ENCODE measurements around the gene MTTP. TPM values are rescaled to one million over a fixed set of nuclear protein-coding genes. Genes with fewer than 3 reads are reported as not detected.

Gene MTTP
- total and polyA plus RNA-seq, 2 experiments from 2014 or later: 0.08 to 0.14 TPM

DNA sequence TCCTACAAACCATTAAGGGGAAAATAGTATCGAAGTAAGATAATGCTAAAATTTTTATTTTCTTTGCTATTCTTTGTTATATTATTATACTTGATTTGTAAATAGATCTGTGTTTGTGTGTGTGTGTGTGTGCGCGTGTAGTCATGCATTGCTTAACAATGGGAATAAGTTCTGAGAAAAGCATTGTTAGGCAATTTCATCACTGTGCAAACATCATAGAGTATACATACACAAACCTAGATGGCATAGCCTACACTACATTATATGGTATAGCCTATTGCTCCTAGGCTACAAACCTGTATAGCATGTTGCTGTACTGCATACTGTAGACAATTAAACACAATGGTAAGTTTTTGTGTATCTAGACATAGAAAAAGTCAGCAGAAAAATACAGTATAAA lies 17.1 kb downstream of the MTTP start:
- Histone ChIP-seq H3K9me2 (ENCODE audit: insufficient read depth) (no peaks in the 10 kb centered on the region), H3K4me1 (ENCODE audit: insufficient read depth) (no peaks in the 10 kb centered on the region), H3K36me3 (ENCODE audit: insufficient read depth) (no peaks in the 10 kb centered on the region), H3K27ac (ENCODE audit: low read depth) (no peak overlapping the region), H3K4me2 (no peak overlapping the region), H3K79me2 (replicated peaks; ENCODE audit: insufficient read depth) (no peaks in the 10 kb centered on the region), H3F3A (replicated peaks; ENCODE audit: low read depth) (no peaks in the 10 kb centered on the region), H4K20me1 (replicated peaks; ENCODE audit: insufficient read depth) (no peaks in the 10 kb centered on the region), H3K27me3 (ENCODE audit: insufficient read depth) (no peaks in the 10 kb centered on the region), H2AFZ (no peak overlapping the region), H3K4me3 (no peak overlapping the region)
- Mint-ChIP-seq H3K4me3 (no peak overlapping the region), H3K36me3 (ENCODE audit: low read depth) (no peaks in the 10 kb centered on the region), H3K27me3 (ENCODE audit: insufficient read depth, low read depth, poor library complexity) (no peaks in the 10 kb centered on the region), H3K27ac (no peak overlapping the region), H3K4me1 (no peaks in the 10 kb centered on the region), H3K9me3 (no peaks in the 10 kb centered on the region)
- TF ChIP-seq EZH2phosphoT487 (IDR thresholded peaks at IDR 0.05; ENCODE audit: unreplicated experiment) (no peak), ZNF331 (CRISPR knock-in tag; IDR thresholded peaks at IDR 0.05; ENCODE audit: low read depth) (no peak), CREB1 (CRISPR knock-in tag; IDR thresholded peaks at IDR 0.05; ENCODE audit: low read depth) (no peak), JUNB (IDR thresholded peaks at IDR 0.05; ENCODE audit: unreplicated experiment) (no peak), ZNF114 (CRISPR knock-in tag; IDR thresholded peaks at IDR 0.05) (no peak), POLR2AphosphoS5 (IDR thresholded peaks at IDR 0.05; ENCODE audit: low read depth) (no peak), EZH2 (IDR thresholded peaks at IDR 0.05; ENCODE audit: low read depth, unreplicated experiment) (no peak), STAT1 (IDR thresholded peaks at IDR 0.05; ENCODE audit: unreplicated experiment) (no peak), NANOG (IDR thresholded peaks at IDR 0.05; ENCODE audit: borderline replicate concordance) (no peak)
- TF ChIP-seq, protein P1, sequence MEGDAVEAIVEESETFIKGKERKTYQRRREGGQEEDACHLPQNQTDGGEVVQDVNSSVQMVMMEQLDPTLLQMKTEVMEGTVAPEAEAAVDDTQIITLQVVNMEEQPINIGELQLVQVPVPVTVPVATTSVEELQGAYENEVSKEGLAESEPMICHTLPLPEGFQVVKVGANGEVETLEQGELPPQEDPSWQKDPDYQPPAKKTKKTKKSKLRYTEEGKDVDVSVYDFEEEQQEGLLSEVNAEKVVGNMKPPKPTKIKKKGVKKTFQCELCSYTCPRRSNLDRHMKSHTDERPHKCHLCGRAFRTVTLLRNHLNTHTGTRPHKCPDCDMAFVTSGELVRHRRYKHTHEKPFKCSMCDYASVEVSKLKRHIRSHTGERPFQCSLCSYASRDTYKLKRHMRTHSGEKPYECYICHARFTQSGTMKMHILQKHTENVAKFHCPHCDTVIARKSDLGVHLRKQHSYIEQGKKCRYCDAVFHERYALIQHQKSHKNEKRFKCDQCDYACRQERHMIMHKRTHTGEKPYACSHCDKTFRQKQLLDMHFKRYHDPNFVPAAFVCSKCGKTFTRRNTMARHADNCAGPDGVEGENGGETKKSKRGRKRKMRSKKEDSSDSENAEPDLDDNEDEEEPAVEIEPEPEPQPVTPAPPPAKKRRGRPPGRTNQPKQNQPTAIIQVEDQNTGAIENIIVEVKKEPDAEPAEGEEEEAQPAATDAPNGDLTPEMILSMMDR (conservative IDR thresholded peaks at IDR 0.05; ENCODE audit: low read depth in 2 of 2): no peak
- TF ChIP-seq, protein P2, sequence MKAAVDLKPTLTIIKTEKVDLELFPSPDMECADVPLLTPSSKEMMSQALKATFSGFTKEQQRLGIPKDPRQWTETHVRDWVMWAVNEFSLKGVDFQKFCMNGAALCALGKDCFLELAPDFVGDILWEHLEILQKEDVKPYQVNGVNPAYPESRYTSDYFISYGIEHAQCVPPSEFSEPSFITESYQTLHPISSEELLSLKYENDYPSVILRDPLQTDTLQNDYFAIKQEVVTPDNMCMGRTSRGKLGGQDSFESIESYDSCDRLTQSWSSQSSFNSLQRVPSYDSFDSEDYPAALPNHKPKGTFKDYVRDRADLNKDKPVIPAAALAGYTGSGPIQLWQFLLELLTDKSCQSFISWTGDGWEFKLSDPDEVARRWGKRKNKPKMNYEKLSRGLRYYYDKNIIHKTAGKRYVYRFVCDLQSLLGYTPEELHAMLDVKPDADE (IDR thresholded peaks at IDR 0.05): no peak
- TF ChIP-seq, protein P3, sequence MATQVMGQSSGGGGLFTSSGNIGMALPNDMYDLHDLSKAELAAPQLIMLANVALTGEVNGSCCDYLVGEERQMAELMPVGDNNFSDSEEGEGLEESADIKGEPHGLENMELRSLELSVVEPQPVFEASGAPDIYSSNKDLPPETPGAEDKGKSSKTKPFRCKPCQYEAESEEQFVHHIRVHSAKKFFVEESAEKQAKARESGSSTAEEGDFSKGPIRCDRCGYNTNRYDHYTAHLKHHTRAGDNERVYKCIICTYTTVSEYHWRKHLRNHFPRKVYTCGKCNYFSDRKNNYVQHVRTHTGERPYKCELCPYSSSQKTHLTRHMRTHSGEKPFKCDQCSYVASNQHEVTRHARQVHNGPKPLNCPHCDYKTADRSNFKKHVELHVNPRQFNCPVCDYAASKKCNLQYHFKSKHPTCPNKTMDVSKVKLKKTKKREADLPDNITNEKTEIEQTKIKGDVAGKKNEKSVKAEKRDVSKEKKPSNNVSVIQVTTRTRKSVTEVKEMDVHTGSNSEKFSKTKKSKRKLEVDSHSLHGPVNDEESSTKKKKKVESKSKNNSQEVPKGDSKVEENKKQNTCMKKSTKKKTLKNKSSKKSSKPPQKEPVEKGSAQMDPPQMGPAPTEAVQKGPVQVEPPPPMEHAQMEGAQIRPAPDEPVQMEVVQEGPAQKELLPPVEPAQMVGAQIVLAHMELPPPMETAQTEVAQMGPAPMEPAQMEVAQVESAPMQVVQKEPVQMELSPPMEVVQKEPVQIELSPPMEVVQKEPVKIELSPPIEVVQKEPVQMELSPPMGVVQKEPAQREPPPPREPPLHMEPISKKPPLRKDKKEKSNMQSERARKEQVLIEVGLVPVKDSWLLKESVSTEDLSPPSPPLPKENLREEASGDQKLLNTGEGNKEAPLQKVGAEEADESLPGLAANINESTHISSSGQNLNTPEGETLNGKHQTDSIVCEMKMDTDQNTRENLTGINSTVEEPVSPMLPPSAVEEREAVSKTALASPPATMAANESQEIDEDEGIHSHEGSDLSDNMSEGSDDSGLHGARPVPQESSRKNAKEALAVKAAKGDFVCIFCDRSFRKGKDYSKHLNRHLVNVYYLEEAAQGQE (IDR thresholded peaks at IDR 0.05; ENCODE audit: unreplicated experiment): no peak
- TF ChIP-seq, protein P4, sequence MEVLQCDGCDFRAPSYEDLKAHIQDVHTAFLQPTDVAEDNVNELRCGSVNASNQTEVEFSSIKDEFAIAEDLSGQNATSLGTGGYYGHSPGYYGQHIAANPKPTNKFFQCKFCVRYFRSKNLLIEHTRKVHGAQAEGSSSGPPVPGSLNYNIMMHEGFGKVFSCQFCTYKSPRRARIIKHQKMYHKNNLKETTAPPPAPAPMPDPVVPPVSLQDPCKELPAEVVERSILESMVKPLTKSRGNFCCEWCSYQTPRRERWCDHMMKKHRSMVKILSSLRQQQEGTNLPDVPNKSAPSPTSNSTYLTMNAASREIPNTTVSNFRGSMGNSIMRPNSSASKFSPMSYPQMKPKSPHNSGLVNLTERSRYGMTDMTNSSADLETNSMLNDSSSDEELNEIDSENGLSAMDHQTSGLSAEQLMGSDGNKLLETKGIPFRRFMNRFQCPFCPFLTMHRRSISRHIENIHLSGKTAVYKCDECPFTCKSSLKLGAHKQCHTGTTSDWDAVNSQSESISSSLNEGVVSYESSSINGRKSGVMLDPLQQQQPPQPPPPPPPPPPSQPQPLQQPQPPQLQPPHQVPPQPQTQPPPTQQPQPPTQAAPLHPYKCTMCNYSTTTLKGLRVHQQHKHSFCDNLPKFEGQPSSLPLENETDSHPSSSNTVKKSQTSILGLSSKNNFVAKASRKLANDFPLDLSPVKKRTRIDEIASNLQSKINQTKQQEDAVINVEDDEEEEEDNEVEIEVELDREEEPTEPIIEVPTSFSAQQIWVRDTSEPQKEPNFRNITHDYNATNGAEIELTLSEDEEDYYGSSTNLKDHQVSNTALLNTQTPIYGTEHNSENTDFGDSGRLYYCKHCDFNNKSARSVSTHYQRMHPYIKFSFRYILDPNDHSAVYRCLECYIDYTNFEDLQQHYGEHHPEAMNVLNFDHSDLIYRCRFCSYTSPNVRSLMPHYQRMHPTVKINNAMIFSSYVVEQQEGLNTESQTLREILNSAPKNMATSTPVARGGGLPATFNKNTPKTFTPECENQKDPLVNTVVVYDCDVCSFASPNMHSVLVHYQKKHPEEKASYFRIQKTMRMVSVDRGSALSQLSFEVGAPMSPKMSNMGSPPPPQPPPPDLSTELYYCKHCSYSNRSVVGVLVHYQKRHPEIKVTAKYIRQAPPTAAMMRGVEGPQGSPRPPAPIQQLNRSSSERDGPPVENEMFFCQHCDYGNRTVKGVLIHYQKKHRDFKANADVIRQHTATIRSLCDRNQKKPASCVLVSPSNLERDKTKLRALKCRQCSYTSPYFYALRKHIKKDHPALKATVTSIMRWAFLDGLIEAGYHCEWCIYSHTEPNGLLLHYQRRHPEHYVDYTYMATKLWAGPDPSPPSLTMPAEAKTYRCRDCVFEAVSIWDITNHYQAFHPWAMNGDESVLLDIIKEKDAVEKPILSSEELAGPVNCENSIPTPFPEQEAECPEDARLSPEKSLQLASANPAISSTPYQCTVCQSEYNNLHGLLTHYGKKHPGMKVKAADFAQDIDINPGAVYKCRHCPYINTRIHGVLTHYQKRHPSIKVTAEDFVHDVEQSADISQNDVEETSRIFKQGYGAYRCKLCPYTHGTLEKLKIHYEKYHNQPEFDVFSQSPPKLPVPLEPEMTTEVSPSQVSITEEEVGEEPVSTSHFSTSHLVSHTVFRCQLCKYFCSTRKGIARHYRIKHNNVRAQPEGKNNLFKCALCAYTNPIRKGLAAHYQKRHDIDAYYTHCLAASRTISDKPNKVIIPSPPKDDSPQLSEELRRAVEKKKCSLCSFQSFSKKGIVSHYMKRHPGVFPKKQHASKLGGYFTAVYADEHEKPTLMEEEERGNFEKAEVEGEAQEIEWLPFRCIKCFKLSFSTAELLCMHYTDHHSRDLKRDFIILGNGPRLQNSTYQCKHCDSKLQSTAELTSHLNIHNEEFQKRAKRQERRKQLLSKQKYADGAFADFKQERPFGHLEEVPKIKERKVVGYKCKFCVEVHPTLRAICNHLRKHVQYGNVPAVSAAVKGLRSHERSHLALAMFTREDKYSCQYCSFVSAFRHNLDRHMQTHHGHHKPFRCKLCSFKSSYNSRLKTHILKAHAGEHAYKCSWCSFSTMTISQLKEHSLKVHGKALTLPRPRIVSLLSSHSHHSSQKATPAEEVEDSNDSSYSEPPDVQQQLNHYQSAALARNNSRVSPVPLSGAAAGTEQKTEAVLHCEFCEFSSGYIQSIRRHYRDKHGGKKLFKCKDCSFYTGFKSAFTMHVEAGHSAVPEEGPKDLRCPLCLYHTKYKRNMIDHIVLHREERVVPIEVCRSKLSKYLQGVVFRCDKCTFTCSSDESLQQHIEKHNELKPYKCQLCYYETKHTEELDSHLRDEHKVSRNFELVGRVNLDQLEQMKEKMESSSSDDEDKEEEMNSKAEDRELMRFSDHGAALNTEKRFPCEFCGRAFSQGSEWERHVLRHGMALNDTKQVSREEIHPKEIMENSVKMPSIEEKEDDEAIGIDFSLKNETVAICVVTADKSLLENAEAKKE (CRISPR knock-in tag; IDR thresholded peaks at IDR 0.05): no peak
- no peak for ATAC-seq
- no peak for DNase-seq (ENCODE audit: low spot score)
